IPS-11a (cell line): ENCODE data around the gene ITM2B.
A peak's percentile ranks its signal among the peaks of the same experiment; 100 is the strongest.
"Not testable (repeated sequence)": the region's sequence is repeated elsewhere in the genome, so short reads cannot be mapped to it uniquely, and the experiment has no call there.

ENCODE experiments used
- H3K4me3 ChIP-seq: one replicate; pipeline ENCODE4 v1.5.1; 2013; ENCODE audit warnings: low read depth, low read length, control low read depth

The ITM2B gene

GRCh38 chr13:48233046-48233888 lies at the start of gene ITM2B:
Gene ITM2B (plus strand): TSS chr13:48233206. CDS start chr13:48233361, 155 bp downstream.
- peak within 1 kb of the TSS; percentile 99 for H3K4me3 ChIP-seq

- H3K4me3 ChIP-seq: no peak overlapping the region
These were observed 48.7 kb upstream of the ITM2B start for GRCh38 chr13:48184260-48184659.

GRCh38 chr13:48185018-48185417 lies 48.0 kb upstream of the ITM2B start:
- H3K4me3 ChIP-seq: no peak overlapping the region

- H3K4me3 ChIP-seq: no peak overlapping the region
These were observed 46.3 kb upstream of the ITM2B start for GRCh38 chr13:48186722-48187121.

GRCh38 chr13:48188131-48188530 lies 44.9 kb upstream of the ITM2B start:
- H3K4me3 ChIP-seq: no peak overlapping the region

GRCh38 chr13:48188601-48189000 lies 44.4 kb upstream of the ITM2B start:
- no peak overlapping the region for H3K4me3 ChIP-seq

- H3K4me3 ChIP-seq: no peak overlapping the region
These were observed 43.8 kb upstream of the ITM2B start for GRCh38 chr13:48189171-48189570.

GRCh38 chr13:48192411-48192935 lies 40.5 kb upstream of the ITM2B start:
- H3K4me3 ChIP-seq: no peak overlapping the region

GRCh38 chr13:48194379-48194754 lies 38.6 kb upstream of the ITM2B start:
- no peak overlapping the region for H3K4me3 ChIP-seq

- H3K4me3 ChIP-seq: no peak overlapping the region
These were observed 33.5 kb upstream of the ITM2B start for GRCh38 chr13:48199404-48199946.

- H3K4me3 ChIP-seq: no peak overlapping the region
These were observed 32.0 kb upstream of the ITM2B start for GRCh38 chr13:48201044-48201443.

GRCh38 chr13:48207207-48207606 lies 25.8 kb upstream of the ITM2B start:
- not testable (repeated sequence) for H3K4me3 ChIP-seq

GRCh38 chr13:48210178-48210577 lies 22.8 kb upstream of the ITM2B start:
- no peak overlapping the region for H3K4me3 ChIP-seq

- no peak overlapping the region for H3K4me3 ChIP-seq
These were observed 18.4 kb upstream of the ITM2B start for GRCh38 chr13:48214519-48215121.

- H3K4me3 ChIP-seq: not testable (repeated sequence)
These were observed 17.3 kb upstream of the ITM2B start for GRCh38 chr13:48215511-48216203.

GRCh38 chr13:48216204-48216711 lies 16.7 kb upstream of the ITM2B start:
- no peak overlapping the region for H3K4me3 ChIP-seq

GRCh38 chr13:48220592-48220980 lies 12.4 kb upstream of the ITM2B start:
- H3K4me3 ChIP-seq: no peak overlapping the region

- H3K4me3 ChIP-seq: no peak overlapping the region
These were observed 11.9 kb upstream of the ITM2B start for GRCh38 chr13:48220981-48221685.

GRCh38 chr13:48221686-48222187 lies 11.3 kb upstream of the ITM2B start:
- H3K4me3 ChIP-seq: no peak overlapping the region
